ENCODE data around the gene MKS1. TPM values are rescaled to one million over a fixed set of nuclear protein-coding genes. Genes with fewer than 3 reads are reported as not detected.

MKS1 gene
- polyA plus RNA-seq, 1 experiment, result 14.1 TPM

GRCh38 chr17:58205936-58206335 is 13.1 kb downstream of the MKS1 start:
- POLR2A ChIA-PET, result no interaction called here
- Histone ChIP-seq H3K36me3 (ENCODE audit: control insufficient read depth, insufficient read depth, low read length) (peaks cover 6% of the 10 kb centered on the region), H3K4me3 (ENCODE audit: low read depth, low read length) (no peak overlapping the region), H3K27me3 (ENCODE audit: control insufficient read depth, insufficient read depth, low read length) (no peaks in the 10 kb centered on the region)
- CTCF ChIA-PET, result interaction anchor here (0.6 to 1.6 kb wide), 2 partner anchors 44 to 1780 kb away, joined by 3 to 5 read pairs; no protein-coding TSS in a partner anchor
- DNase-seq (ENCODE audit: low read depth), result no peak
- TF ChIP-seq CTCF (IDR thresholded peaks at IDR 0.05; ENCODE audit: insufficient read depth, low read depth, low read length), result no peak

GRCh38 chr17:58204796-58205195 is 14.3 kb downstream of the MKS1 start:
- POLR2A ChIA-PET, result no interaction called here
- Histone ChIP-seq H3K36me3 (ENCODE audit: control insufficient read depth, insufficient read depth, low read length) (peaks cover 6% of the 10 kb centered on the region; the same call in 1 of the 2 replicates), H3K4me3 (ENCODE audit: low read depth, low read length) (no peak overlapping the region), H3K27me3 (ENCODE audit: control insufficient read depth, insufficient read depth, low read length) (no peaks in the 10 kb centered on the region)
- CTCF ChIA-PET, result interaction anchor here (1.0 kb wide), 1 partner anchor 14 kb away, joined by 5 read pairs; the partner anchor contains the start of gene MKS1
- no peak for TF ChIP-seq CTCF (IDR thresholded peaks at IDR 0.05; ENCODE audit: insufficient read depth, low read depth, low read length)
- DNase-seq (ENCODE audit: low read depth), result no peak

- ChIA-PET POLR2A (no interaction called here), CTCF (no interaction called here)
- no peak for TF ChIP-seq CTCF (IDR thresholded peaks at IDR 0.05; ENCODE audit: insufficient read depth, low read depth, low read length)
- peaks cover 3% of the 10 kb centered on the region for H3K27me3 ChIP-seq (ENCODE audit: control insufficient read depth, insufficient read depth, low read length)
- no peak overlapping the region for H3K4me3 ChIP-seq (ENCODE audit: low read depth, low read length)
- peaks cover 3% of the 10 kb centered on the region; the same call in 1 of the 2 replicates for H3K36me3 ChIP-seq (ENCODE audit: control insufficient read depth, insufficient read depth, low read length)
- no peak for DNase-seq (ENCODE audit: low read depth)
Observed at GRCh38 chr17:58202859-58203258, 16.2 kb downstream of the MKS1 start.

GRCh38 chr17:58200024-58200633 is 18.9 kb downstream of the MKS1 start:
- ChIA-PET POLR2A (no interaction called here), CTCF (interaction anchor here (0.6 to 3.3 kb wide), 13 partner anchors 10 to 247 kb away, joined by 3 to 19 read pairs (median 4); partner anchors contain the start of genes MKS1 and RNF43)
- TF ChIP-seq CTCF (IDR thresholded peaks at IDR 0.05; ENCODE audit: insufficient read depth, low read depth, low read length), result peak; percentile 61
- no peak for DNase-seq (ENCODE audit: low read depth)
- H3K4me3 ChIP-seq (ENCODE audit: low read depth, low read length), result no peak overlapping the region
- H3K36me3 ChIP-seq (ENCODE audit: control insufficient read depth, insufficient read depth, low read length), result no peaks in the 10 kb centered on the region
- peaks cover 3% of the 10 kb centered on the region for H3K27me3 ChIP-seq (ENCODE audit: control insufficient read depth, insufficient read depth, low read length)

- CTCF ChIA-PET, result no interaction called here
- TF ChIP-seq CTCF (IDR thresholded peaks at IDR 0.05; ENCODE audit: insufficient read depth, low read depth, low read length), result no peak
Observed at GRCh38 chr17:58196610-58197009, 22.4 kb downstream of the MKS1 start.

More at GRCh38 chr17:58196610-58197009, 22.4 kb downstream of the MKS1 start:
- POLR2A ChIA-PET, result no interaction called here
- H3K36me3 ChIP-seq (ENCODE audit: control insufficient read depth, insufficient read depth, low read length), result no peaks in the 10 kb centered on the region
- H3K4me3 ChIP-seq (ENCODE audit: low read depth, low read length), result no peak overlapping the region
- no peak for DNase-seq (ENCODE audit: low read depth)
- peaks cover 3% of the 10 kb centered on the region for H3K27me3 ChIP-seq (ENCODE audit: control insufficient read depth, insufficient read depth, low read length)

Measured in BJ (cell line).